H9 (cell line): ENCODE results near the gene CST6. TPM values are rescaled to one million over a fixed set of nuclear protein-coding genes. Genes with fewer than 3 reads are reported as not detected.

ENCODE experiments used
- DNase-seq: peaks from one replicate; pipeline ENCODE4 v3.0.0-alpha.2; 2017
- H2AFZ ChIP-seq: one replicate; pipeline ENCODE4 v1.6.1; 2013; ENCODE audit warnings: mild to moderate bottlenecking, low read length, control low read depth, moderate library complexity
- H2AK5ac ChIP-seq: 2 replicates; pipeline ENCODE4 v1.6.1; 2013; ENCODE audit warnings: low read length, control low read depth, mixed read lengths; ENCODE audit not compliant: insufficient read length
- H2BK120ac ChIP-seq: one replicate; pipeline ENCODE4 v1.6.1; 2013; ENCODE audit warnings: low read depth, mild to moderate bottlenecking, low read length, control low read depth, inconsistent platforms; ENCODE audit not compliant: poor library complexity, severe bottlenecking
- H2BK12ac ChIP-seq: 2 replicates; pipeline ENCODE4 v1.6.1; 2013; ENCODE audit warnings: low read length, control low read depth, mixed read lengths, low read depth; ENCODE audit not compliant: insufficient read length
- H2BK15ac ChIP-seq: 2 replicates; pipeline ENCODE4 v1.6.1; 2013; ENCODE audit warnings: low read depth, low read length, control low read depth
- H2BK20ac ChIP-seq: one replicate; pipeline ENCODE4 v1.6.1; 2013; ENCODE audit warnings: low read depth, mild to moderate bottlenecking, low read length, control low read depth, inconsistent platforms; ENCODE audit not compliant: poor library complexity, severe bottlenecking
- H2BK5ac ChIP-seq: 2 replicates; pipeline ENCODE4 v1.6.1; 2013; ENCODE audit warnings: low read length, control low read depth, mixed read lengths; ENCODE audit not compliant: insufficient read length
- H3K14ac ChIP-seq: 2 replicates; pipeline ENCODE4 v1.6.1; 2013; ENCODE audit warnings: low read length, control low read depth; ENCODE audit not compliant: insufficient read depth
- H3K18ac ChIP-seq: 2 replicates; pipeline ENCODE4 v1.6.1; 2013; ENCODE audit warnings: low read depth, mild to moderate bottlenecking, mixed read lengths, low read length, control low read depth; ENCODE audit not compliant: insufficient read length
- H3K23ac ChIP-seq: 2 replicates; pipeline ENCODE4 v1.6.1; 2013; ENCODE audit warnings: low read length, control low read depth, mixed read lengths, low read depth; ENCODE audit not compliant: insufficient read length
- H3K23me2 ChIP-seq: 2 replicates; pipeline ENCODE4 v1.6.1; 2013; ENCODE audit warnings: low read depth, mild to moderate bottlenecking, mixed read lengths, low read length, control low read depth; ENCODE audit not compliant: insufficient read length, poor library complexity, severe bottlenecking
- H3K27ac ChIP-seq: 2 replicates; pipeline ENCODE4 v1.5.1; 2013; ENCODE audit warnings: low read length, control low read depth, mixed read lengths, low read depth; ENCODE audit not compliant: insufficient read length
- H3K27me3 ChIP-seq: 2 replicates; pipeline ENCODE4 v1.6.1; 2013; ENCODE audit warnings: low read length, control low read depth, inconsistent platforms; ENCODE audit not compliant: insufficient read depth
- H3K4ac ChIP-seq: 2 replicates; pipeline ENCODE4 v1.6.1; 2013; ENCODE audit warnings: low read depth, mild to moderate bottlenecking, control low read depth, inconsistent platforms, low read length, moderate library complexity
- H3K4me1 ChIP-seq: 2 replicates; pipeline ENCODE4 v1.6.1; 2013; ENCODE audit warnings: low read length, control low read depth, inconsistent platforms; ENCODE audit not compliant: insufficient read depth
- H3K4me2 ChIP-seq: 2 replicates; pipeline ENCODE4 v1.6.1; 2013; ENCODE audit warnings: low read length, control low read depth, mixed read lengths; ENCODE audit not compliant: insufficient read length, insufficient read depth
- H3K56ac ChIP-seq: 2 replicates; pipeline ENCODE4 v1.6.1; 2013; ENCODE audit warnings: low read depth, mild to moderate bottlenecking, mixed read lengths, low read length, control low read depth; ENCODE audit not compliant: insufficient read length
- H3K79me1 ChIP-seq: 2 replicates; pipeline ENCODE4 v1.6.1; 2013; ENCODE audit warnings: low read depth, mild to moderate bottlenecking, moderate library complexity, low read length, control low read depth, inconsistent platforms; ENCODE audit not compliant: insufficient read depth, poor library complexity, severe bottlenecking
- H3K79me2 ChIP-seq: 2 replicates; pipeline ENCODE4 v1.6.1; 2013; ENCODE audit warnings: low read length, control low read depth, inconsistent platforms; ENCODE audit not compliant: insufficient read depth
- H3K9ac ChIP-seq: 2 replicates; pipeline ENCODE4 v1.6.1; 2013; ENCODE audit warnings: low read length, control low read depth, mixed read lengths; ENCODE audit not compliant: insufficient read length; ENCODE audit errors: extremely low read depth
- H3K9me3 ChIP-seq: one replicate; pipeline ENCODE4 v1.6.1; 2013; ENCODE audit warnings: low read depth, low read length, inconsistent platforms; ENCODE audit not compliant: control insufficient read depth
- H3T11ph ChIP-seq: one replicate; pipeline ENCODE4 v1.6.1; 2013; ENCODE audit warnings: mild to moderate bottlenecking, low read length, control low read depth, inconsistent platforms
- H4K20me1 ChIP-seq: one replicate; pipeline ENCODE4 v1.6.1; 2013; ENCODE audit not compliant: control insufficient read depth, insufficient read length, insufficient read depth
- H4K5ac ChIP-seq: 2 replicates; pipeline ENCODE4 v1.6.1; 2013; ENCODE audit warnings: low read depth, mild to moderate bottlenecking, mixed read lengths, low read length, control low read depth; ENCODE audit not compliant: insufficient read length
- H4K8ac ChIP-seq: replicated peaks from 2 replicates; pipeline ENCODE4 v1.6.1; 2013; ENCODE audit warnings: low read length, control low read depth, mixed read lengths, low read depth; ENCODE audit not compliant: insufficient read length
- H4K91ac ChIP-seq: 2 replicates; pipeline ENCODE4 v1.6.1; 2013; ENCODE audit warnings: low read depth, mild to moderate bottlenecking, moderate library complexity, mixed read lengths, low read length, control low read depth; ENCODE audit not compliant: insufficient read length
- H3K27ac Mint-ChIP-seq, 3 experiments: 2 replicates in 2 of 3; 3 replicates in 1 of 3; pipeline ENCODE4 v1.8.0; 2020 to 2021; ENCODE audit warnings: mixed read lengths in 3 of 3, mild to moderate bottlenecking in 1 of 3, moderate library complexity in 1 of 3
- H3K27me3 Mint-ChIP-seq: 2 replicates; pipeline ENCODE4 v1.8.0; 2021; ENCODE audit warnings: low read depth, mild to moderate bottlenecking, moderate library complexity, mixed read lengths
- H3K36me3 Mint-ChIP-seq, 3 experiments: 2 replicates in 2 of 3; 3 replicates in 1 of 3; pipeline ENCODE4 v1.8.0; 2020 to 2021; ENCODE audit warnings: low read depth in 3 of 3, mixed read lengths in 3 of 3; ENCODE audit not compliant: insufficient read depth in 1 of 3
- H3K4me1 Mint-ChIP-seq, 2 experiments: 2 replicates each; pipeline ENCODE4 v1.8.0; 2020; ENCODE audit warnings: mixed read lengths in 2 of 2
- H3K4me3 Mint-ChIP-seq, 2 experiments: 2 replicates in 1 of 2; 3 replicates in 1 of 2; pipeline ENCODE4 v1.8.0; 2020 to 2021; ENCODE audit warnings: mild to moderate bottlenecking in 2 of 2, mixed read lengths in 2 of 2, moderate library complexity in 1 of 2
- H3K9me3 Mint-ChIP-seq, 2 experiments: 2 replicates in 1 of 2; 3 replicates in 1 of 2; pipeline ENCODE4 v1.8.0; 2020; ENCODE audit warnings: mild to moderate bottlenecking in 2 of 2, mixed read lengths in 2 of 2, moderate library complexity in 1 of 2
- CTCF ChIP-seq: fragments of 200-600 bp; sonication (generic); conservative IDR thresholded peaks from 3 replicates; pipeline ENCODE4 v1.8.0; 2021; ENCODE audit warnings: antibody characterized with exemption, mild to moderate bottlenecking
- WGBS: extraction: QIAGEN DNeasy Blood & Tissue Kit; methylation state at CpG from one replicate; pipeline ENCODE4 v1.1.7; 2013; ENCODE audit warnings: missing lambda C conversion rate, low lambda C conversion rate, mixed read lengths; ENCODE audit not compliant: insufficient read length; ENCODE audit errors: extremely low coverage; 5-methylcytosine and 5-hydroxymethylcytosine counted together
- total RNA-seq: library from RNA; stranded (reverse); gene quantifications from 2 replicates; pipeline ENCODE4 v1.2.1, GENCODE V29; 2021

Gene CST6
- total RNA-seq, 1 experiment from 2014 or later: not detected

- H3K9me3 ChIP-seq: no peaks in the 10 kb centered on the region
- H3K14ac ChIP-seq: no peak overlapping the region; the same call in 1 of the 2 replicates
- no peak overlapping the region for H3K9ac ChIP-seq
- H3K27ac Mint-ChIP-seq: peak overlapping the region in 1 of 3 experiments; percentile 74; a peak in 2 of 7 replicates
- H4K5ac ChIP-seq: no peak overlapping the region
- no peaks in the 10 kb centered on the region for H3K9me3 Mint-ChIP-seq
- H4K20me1 ChIP-seq: no peaks in the 10 kb centered on the region
- H2AK5ac ChIP-seq: no peak overlapping the region
- H2BK120ac ChIP-seq: no peak overlapping the region
- no peak overlapping the region for H3K18ac ChIP-seq
- no peaks in the 10 kb centered on the region for H3K79me2 ChIP-seq
- H3K27me3 ChIP-seq: peaks cover 4% of the 10 kb centered on the region; the same call in 1 of the 2 replicates
- no peak overlapping the region for H3K4me2 ChIP-seq
- no CpG with 5 or more reads among the region's 18 CpGs for WGBS
- H3K23ac ChIP-seq: no peak overlapping the region
- H2BK15ac ChIP-seq: no peak overlapping the region
- peaks cover 5% of the 10 kb centered on the region for H3K27me3 Mint-ChIP-seq
- no peak overlapping the region for H3K4me3 Mint-ChIP-seq
- H3K56ac ChIP-seq: no peak overlapping the region
- no peak overlapping the region for H2BK5ac ChIP-seq
- no peak overlapping the region for H2AFZ ChIP-seq
- H3K23me2 ChIP-seq: peaks cover 8% of the 10 kb centered on the region
- no peaks in the 10 kb centered on the region for H3K4me1 ChIP-seq
- H4K91ac ChIP-seq: no peak overlapping the region
- H2BK20ac ChIP-seq: no peak overlapping the region
- no peak overlapping the region for H3T11ph ChIP-seq
- H3K36me3 Mint-ChIP-seq: no peaks in the 10 kb centered on the region; a peak in 1 of 7 replicates
- no peak overlapping the region for H2BK12ac ChIP-seq
- no peak overlapping the region for H3K4ac ChIP-seq
- H3K27ac ChIP-seq: no peak overlapping the region
- H3K4me1 Mint-ChIP-seq: peaks cover 0 to 2% of the 10 kb centered on the region in 2 experiments; a peak in 1 of 4 replicates
- no peak for DNase-seq
- H4K8ac ChIP-seq: no peak overlapping the region
- H3K79me1 ChIP-seq: no peaks in the 10 kb centered on the region
- no peak for TF ChIP-seq CTCF
These were observed 4.4 kb downstream of the CST6 start for GRCh38 chr11:66015936-66016792.
